Pancreas (tissue), 10 donors: ENCODE measurements around the gene ZNF92. TPM values are rescaled to one million over a fixed set of nuclear protein-coding genes. Genes with fewer than 3 reads are reported as not detected.
"Not testable (repeated sequence)": the region's sequence is repeated elsewhere in the genome, so short reads cannot be mapped to it uniquely, and the experiment has no call there.

Experiments
- ATAC-seq, 4 donors: fragments of 200-7000 bp; cut with Tn5 transposase; one replicate each; pipeline versions ENCODE4 v1.8.0 to v1.9.1; 2020; ENCODE audit warnings: mild to moderate bottlenecking in 4 of 4, moderate library complexity in 4 of 4
- DNase-seq, 6 donors: peaks; one replicate each; pipeline ENCODE4 v3.0.0-alpha.2; 2020
- FAIRE-seq: peaks from 2 replicates; lab custom pipeline; 2012; peaks lifted over from hg19 to GRCh38; lab: Jason Lieb, UNC
- H3K27ac ChIP-seq, 4 donors: fragments of 200-600 bp; sonication (generic); 1 replicate in 3 of 4; 2 replicates in 1 of 4; pipeline versions ENCODE4 v1.5.0 to v1.8.0; 2020
- H3K27me3 ChIP-seq, 4 donors: fragments of 200-600 bp; one replicate each; pipeline ENCODE4 v1.8.0; 2021
- H3K36me3 ChIP-seq, 3 donors: fragments of 200-600 bp; sonication (generic) in 1 of 3; one replicate each; pipeline versions ENCODE4 v1.5.0 to v1.8.0; 2020 to 2021
- H3K4me1 ChIP-seq, 3 donors: fragments of 200-600 bp; one replicate each; pipeline ENCODE4 v1.8.0; 2021
- H3K4me3 ChIP-seq, 4 donors: fragments of 200-600 bp; sonication (generic) in 2 of 4; one replicate each; pipeline versions ENCODE4 v1.5.0 to v1.8.0; 2020 to 2021
- H3K9me3 ChIP-seq, 4 donors: fragments of 200-600 bp; one replicate each; pipeline ENCODE4 v1.8.0; 2021
- WGBS, 2 donors: extraction: QIAGEN DNeasy Blood & Tissue Kit; methylation state at CpG; one replicate each; pipeline ENCODE4 v1.1.7; 2013; 5-methylcytosine and 5-hydroxymethylcytosine counted together
- intact Hi-C, 3 donors: fragments of 100-400 bp; cut with DNase I; formaldehyde crosslinking; loops; one replicate each; pipeline versions ENCODE4 v1.11.1 to v1.14.2; 2022
- polyA plus RNA-seq, 2 donors: library from polyadenylated mRNA; stranded (reverse); fragments of 200-250 nt; gene quantifications; one replicate each; pipeline ENCODE4 v1.2.3, GENCODE V29; 2013
- total RNA-seq, 6 donors: library from RNA; stranded (reverse); fragmentation: NEBNext Ultra II Directional in 4 of 6; extraction: Animal tissue kit (Norgen Biotek cat#: 25700) in 4 of 6; gene quantifications; one replicate each; pipeline versions ENCODE4 v1.2.1 to v1.2.4, GENCODE V29; 2021 to 2023
- TF ChIP-seq, protein P1 (sequence below), 4 donors: fragments of 200-600 bp; sonication (generic) in 3 of 4; IDR thresholded peaks; one replicate each; pipeline versions ENCODE4 v1.5.0 to v1.8.0; 2021; ENCODE audit warnings: antibody characterized with exemption in 4 of 4
- donor health status: healthy with polysubstance abuse.
- donor health status: DM: no; HTN: no; CAD: no; lungs with moderate emphysema.
- donor health status: DM: no; HTN: no; CAD: no.
- donor health status: control.
- donor health status: control.
- donor health status: Bipolar disorder and iron deficiency.
- donor health status: DM: yes; HTN: yes; CAD: no.
- donor health status: DM: no; HTN: no; CAD: no.
- donor health status: DM: no; HTN: no; CAD: no.
- donor health status: DM: yes; HTN: yes; CAD: no.

Gene ZNF92
- total and polyA plus RNA-seq, 8 donors, result 2.1 to 5.5 (median 3.3) TPM

DNA sequence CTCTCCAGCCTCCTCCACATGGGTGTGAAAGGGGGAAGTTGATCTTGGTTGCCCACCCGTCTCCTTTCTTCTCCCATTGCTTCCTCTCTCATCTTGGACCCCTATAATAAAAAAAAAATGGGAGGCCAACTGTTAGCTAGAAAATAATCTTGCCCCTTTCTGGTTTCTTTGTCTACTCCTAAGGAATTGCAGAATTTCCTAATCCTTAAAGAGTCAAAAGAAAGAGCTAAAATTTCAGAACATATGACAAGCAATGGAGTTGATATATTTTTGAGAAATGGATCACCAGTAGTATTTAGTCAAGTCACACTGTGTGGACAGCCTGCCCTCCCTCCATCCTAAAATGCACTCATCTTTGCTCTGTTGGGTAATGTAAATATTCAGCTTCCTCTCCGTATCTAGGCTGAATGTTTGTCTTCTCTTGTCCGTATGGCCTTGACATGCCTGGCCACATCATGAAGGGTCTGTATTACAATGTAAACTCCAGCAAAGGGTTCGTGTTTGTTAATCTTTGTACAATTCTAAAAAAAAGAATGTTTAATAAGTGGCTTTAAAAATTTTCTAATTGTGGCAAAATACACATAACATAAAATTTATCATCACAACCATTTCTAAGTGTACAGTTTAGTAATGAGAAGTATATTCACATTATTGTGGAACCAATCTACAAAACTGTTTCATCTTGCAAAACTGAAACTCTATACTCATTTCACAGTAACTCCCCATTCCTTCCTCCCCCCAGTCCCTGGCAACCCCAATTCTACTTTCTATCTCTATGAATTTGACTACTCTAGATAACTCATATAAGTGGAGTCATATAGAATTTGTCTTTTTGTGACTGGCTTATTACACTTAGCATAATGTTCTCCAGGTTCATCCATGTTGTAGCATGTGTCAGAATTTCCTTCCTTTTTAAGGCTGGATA lies 71.5 kb downstream of the ZNF92 start:
- WGBS, 2 donors, result 25 to 26% methylated on average over 4 of the region's 4 CpGs
- H3K36me3 ChIP-seq, result no peaks in the 10 kb centered on the region
- TF ChIP-seq, protein P1, sequence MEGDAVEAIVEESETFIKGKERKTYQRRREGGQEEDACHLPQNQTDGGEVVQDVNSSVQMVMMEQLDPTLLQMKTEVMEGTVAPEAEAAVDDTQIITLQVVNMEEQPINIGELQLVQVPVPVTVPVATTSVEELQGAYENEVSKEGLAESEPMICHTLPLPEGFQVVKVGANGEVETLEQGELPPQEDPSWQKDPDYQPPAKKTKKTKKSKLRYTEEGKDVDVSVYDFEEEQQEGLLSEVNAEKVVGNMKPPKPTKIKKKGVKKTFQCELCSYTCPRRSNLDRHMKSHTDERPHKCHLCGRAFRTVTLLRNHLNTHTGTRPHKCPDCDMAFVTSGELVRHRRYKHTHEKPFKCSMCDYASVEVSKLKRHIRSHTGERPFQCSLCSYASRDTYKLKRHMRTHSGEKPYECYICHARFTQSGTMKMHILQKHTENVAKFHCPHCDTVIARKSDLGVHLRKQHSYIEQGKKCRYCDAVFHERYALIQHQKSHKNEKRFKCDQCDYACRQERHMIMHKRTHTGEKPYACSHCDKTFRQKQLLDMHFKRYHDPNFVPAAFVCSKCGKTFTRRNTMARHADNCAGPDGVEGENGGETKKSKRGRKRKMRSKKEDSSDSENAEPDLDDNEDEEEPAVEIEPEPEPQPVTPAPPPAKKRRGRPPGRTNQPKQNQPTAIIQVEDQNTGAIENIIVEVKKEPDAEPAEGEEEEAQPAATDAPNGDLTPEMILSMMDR (IDR thresholded peaks at IDR 0.05), result no peak
- intact Hi-C loops, result no loop called here
- H3K4me1 ChIP-seq, result no peaks in the 10 kb centered on the region
- DNase-seq (no peak), FAIRE-seq (no peak), ATAC-seq (no peak)
- no peaks in the 10 kb centered on the region for H3K9me3 ChIP-seq
- H3K27me3 ChIP-seq, result no peaks in the 10 kb centered on the region
- H3K27ac ChIP-seq, result no peak overlapping the region
- no peak overlapping the region for H3K4me3 ChIP-seq

DNA sequence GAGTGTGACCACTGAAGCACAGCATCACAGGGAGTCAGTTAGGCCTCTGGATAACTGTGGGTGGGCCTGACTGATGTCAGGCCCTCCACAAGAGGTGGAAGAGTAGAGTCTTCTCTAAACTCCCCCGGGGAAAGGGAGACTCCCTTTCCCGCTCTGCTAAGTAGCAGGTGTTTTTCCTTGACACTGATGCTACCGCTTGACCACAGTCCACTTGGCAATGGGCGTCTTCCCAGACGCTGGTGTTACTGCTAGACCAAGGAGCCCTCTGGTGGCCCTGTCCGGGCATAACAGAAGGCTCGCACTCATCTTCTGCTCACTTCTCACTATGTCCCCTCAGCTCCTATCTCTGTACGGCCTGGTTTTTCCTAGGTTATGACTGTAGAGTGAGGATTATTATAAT lies 73.4 kb downstream of the ZNF92 start:
- 64 to 76% methylated on average over 8 of the region's 8 CpGs for WGBS, 2 donors

DNA sequence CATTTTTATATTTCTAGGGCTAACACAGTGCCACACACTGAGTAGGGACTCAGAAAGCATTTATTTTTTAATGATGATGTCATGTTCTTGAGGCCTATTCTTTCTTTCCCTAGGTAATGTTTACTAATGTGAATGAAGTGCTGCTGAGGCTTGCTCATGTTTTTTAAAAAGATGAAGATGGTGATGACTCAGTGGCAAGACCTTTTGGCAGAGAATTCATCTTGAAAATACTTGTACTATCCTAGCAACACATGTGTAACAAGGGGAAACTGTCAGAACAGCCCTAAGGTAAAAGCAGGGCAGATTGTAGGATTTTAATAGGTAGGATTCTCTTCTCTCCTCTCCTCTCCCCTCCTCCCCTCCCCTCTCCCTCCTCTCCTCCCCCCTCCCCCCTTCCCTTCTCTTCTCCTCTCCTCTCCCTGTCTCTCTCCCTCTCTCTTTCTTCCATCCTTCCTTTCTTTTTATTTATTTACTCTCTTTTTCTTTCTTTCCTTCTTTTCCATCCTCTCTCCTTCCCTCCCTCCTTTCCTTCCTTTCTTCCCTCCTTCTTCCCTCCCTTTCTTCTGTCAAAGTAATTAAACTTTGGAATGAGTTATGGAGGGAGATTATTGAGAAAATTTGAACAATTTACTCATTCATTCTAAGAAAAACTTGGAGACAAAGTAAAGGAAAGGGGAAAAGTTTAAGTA lies 75.3 kb downstream of the ZNF92 start:
- Histone ChIP-seq H3K27me3 (no peaks in the 10 kb centered on the region), H3K27ac (no peak overlapping the region), H3K9me3 (no peaks in the 10 kb centered on the region), H3K36me3 (no peaks in the 10 kb centered on the region), H3K4me3 (no peak overlapping the region), H3K4me1 (no peaks in the 10 kb centered on the region)
- no peak for DNase-seq
- no peak for FAIRE-seq
- intact Hi-C loops, result no loop called here
- ATAC-seq, result no peak
- TF ChIP-seq, protein P1 (IDR thresholded peaks at IDR 0.05), result no peak

More for the DNA sequence above, 73.4 kb downstream of the ZNF92 start:
- H3K9me3 ChIP-seq, intact Hi-C loops, H3K27me3 ChIP-seq, H3K4me3 ChIP-seq, H3K4me1 ChIP-seq, DNase-seq, H3K27ac ChIP-seq, ATAC-seq, FAIRE-seq, H3K36me3 ChIP-seq: not testable (repeated sequence)

DNA sequence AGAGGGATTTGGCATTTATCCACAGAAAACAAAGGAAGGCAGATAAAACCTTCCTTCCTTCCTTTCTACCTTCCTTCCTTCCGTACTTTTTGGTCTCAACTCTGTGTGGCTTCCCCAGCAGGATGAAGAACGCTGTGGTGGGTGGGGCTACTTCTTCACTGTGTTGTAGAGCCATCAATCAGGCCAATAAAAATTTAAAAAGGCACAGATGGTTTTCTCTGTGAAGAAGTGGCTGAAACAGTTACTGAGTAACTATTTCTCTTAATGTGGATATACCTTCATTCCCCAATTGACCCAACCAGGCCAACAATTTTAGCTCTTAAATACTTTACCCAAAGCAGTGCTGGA lies 75.8 kb downstream of the ZNF92 start:
- intact Hi-C loops, result no loop called here
- Histone ChIP-seq H3K27ac (no peak overlapping the region), H3K36me3 (no peaks in the 10 kb centered on the region), H3K4me3 (no peak overlapping the region), H3K4me1 (no peaks in the 10 kb centered on the region), H3K27me3 (no peaks in the 10 kb centered on the region), H3K9me3 (no peaks in the 10 kb centered on the region)
- 27 to 34% methylated on average over 2 of the region's 2 CpGs for WGBS, 2 donors
- TF ChIP-seq, protein P1 (IDR thresholded peaks at IDR 0.05), result no peak
- DNase-seq (no peak), FAIRE-seq (no peak), ATAC-seq (no peak)
